Spinal cord (tissue), 10 donors: ENCODE results near the gene MERTK. TPM values are rescaled to one million over a fixed set of nuclear protein-coding genes. Genes with fewer than 3 reads are reported as not detected.

Source experiments
- DNase-seq, 6 donors: peaks; one replicate each; pipeline versions ENCODE4 v3.0.0 to v3.0.0-alpha.2; 2013 to 2015; ENCODE audit warnings: low spot score in 6 of 6, low read depth in 4 of 6
- H3K27ac ChIP-seq: one replicate; pipeline ENCODE4 v1.5.1; 2013; ENCODE audit warnings: low read depth, low read length, control low read depth
- H3K27me3 ChIP-seq: one replicate; pipeline ENCODE4 v1.6.1; 2013; ENCODE audit warnings: low read length; ENCODE audit not compliant: control insufficient read depth, insufficient read depth
- H3K36me3 ChIP-seq: one replicate; pipeline ENCODE4 v1.6.1; 2013; ENCODE audit warnings: low read length; ENCODE audit not compliant: control insufficient read depth, insufficient read depth
- H3K4me1 ChIP-seq: one replicate; pipeline ENCODE4 v1.6.1; 2013; ENCODE audit warnings: low read length; ENCODE audit not compliant: control insufficient read depth, insufficient read depth
- H3K4me3 ChIP-seq: one replicate; pipeline ENCODE4 v1.5.1; 2013; ENCODE audit warnings: low read depth, low read length, control low read depth
- H3K9me3 ChIP-seq: one replicate; pipeline ENCODE4 v1.6.1; 2013; ENCODE audit warnings: low read length; ENCODE audit not compliant: control insufficient read depth, insufficient read depth
- WGBS: methylation state at CpG from one replicate; pipeline ENCODE4 v1.1.5; 2013; ENCODE audit warnings: missing lambda C conversion rate; ENCODE audit not compliant: insufficient coverage; 5-methylcytosine and 5-hydroxymethylcytosine counted together
- polyA plus RNA-seq, 2 donors: library from polyadenylated mRNA; unstranded; fragments of 120-200 nt; gene quantifications; one replicate each; pipeline ENCODE4 v1.2.1, GENCODE V29; 2013; ENCODE audit not compliant: insufficient read length in 2 of 2
- total RNA-seq, 2 donors: library from RNA; depleted of rRNA in 1 of 2; stranded (reverse); fragments of 120-200 nt in 1 of 2; fragments of >200 nt in 1 of 2; gene quantifications; one replicate each; pipeline versions ENCODE4 v1.2.3 to v1.2.4, GENCODE V29; 2013 to 2014
- donor health status: healthy.

Gene MERTK
- total and polyA plus RNA-seq, 4 donors: 13.4 to 16.8 (median 16.3) TPM

- no peaks in the 10 kb centered on the region for H3K9me3 ChIP-seq
- WGBS: 89% methylated on average over 7 of the region's 10 CpGs
- H3K27me3 ChIP-seq: no peaks in the 10 kb centered on the region
- H3K36me3 ChIP-seq: peaks cover 2% of the 10 kb centered on the region
- H3K4me1 ChIP-seq: no peaks in the 10 kb centered on the region
- no peak overlapping the region for H3K27ac ChIP-seq
- H3K4me3 ChIP-seq: no peak overlapping the region
- peak in 1 of 6 donors; percentile 15 for DNase-seq
Measured at GRCh38 chr2:111940333-111941196, 42.2 kb downstream of the MERTK start.

GRCh38 chr2:111941531-111941930 lies 43.1 kb downstream of the MERTK start:
- no peak for DNase-seq
- Histone ChIP-seq H3K27ac (no peak overlapping the region), H3K36me3 (peaks cover 6% of the 10 kb centered on the region), H3K27me3 (no peaks in the 10 kb centered on the region), H3K4me1 (no peaks in the 10 kb centered on the region), H3K4me3 (no peak overlapping the region), H3K9me3 (no peaks in the 10 kb centered on the region)
- WGBS: 88% methylated on average over 2 of the region's 4 CpGs

GRCh38 chr2:111944531-111945210 lies 46.3 kb downstream of the MERTK start:
- DNase-seq: no peak
- peaks cover 11% of the 10 kb centered on the region for H3K36me3 ChIP-seq
- H3K4me1 ChIP-seq: no peaks in the 10 kb centered on the region
- WGBS: 77% methylated on average over 4 of the region's 5 CpGs
- no peaks in the 10 kb centered on the region for H3K9me3 ChIP-seq
- H3K4me3 ChIP-seq: no peak overlapping the region
- H3K27ac ChIP-seq: no peak overlapping the region
- no peaks in the 10 kb centered on the region for H3K27me3 ChIP-seq

- H3K36me3 ChIP-seq: peaks cover 11% of the 10 kb centered on the region
- 83% methylated on average over 1 of the region's 2 CpGs for WGBS
- no peak for DNase-seq
- no peaks in the 10 kb centered on the region for H3K4me1 ChIP-seq
- no peaks in the 10 kb centered on the region for H3K27me3 ChIP-seq
- H3K27ac ChIP-seq: peak overlapping the region; percentile 6
- no peak overlapping the region for H3K4me3 ChIP-seq
- H3K9me3 ChIP-seq: no peaks in the 10 kb centered on the region
Measured at GRCh38 chr2:111945444-111946293, 47.3 kb downstream of the MERTK start.

GRCh38 chr2:111946294-111947114 lies 48.1 kb downstream of the MERTK start:
- peak in 2 of 6 donors; percentile 10 to 63 for DNase-seq
- WGBS: 70% methylated on average over 6 of the region's 9 CpGs
- no peaks in the 10 kb centered on the region for H3K4me1 ChIP-seq
- no peaks in the 10 kb centered on the region for H3K9me3 ChIP-seq
- no peak overlapping the region for H3K27ac ChIP-seq
- H3K36me3 ChIP-seq: peaks cover 11% of the 10 kb centered on the region
- no peaks in the 10 kb centered on the region for H3K27me3 ChIP-seq
- no peak overlapping the region for H3K4me3 ChIP-seq

GRCh38 chr2:111947219-111947618 lies 48.8 kb downstream of the MERTK start:
- no peak for DNase-seq
- no peaks in the 10 kb centered on the region for H3K4me1 ChIP-seq
- peaks cover 11% of the 10 kb centered on the region for H3K36me3 ChIP-seq
- H3K4me3 ChIP-seq: no peak overlapping the region
- 94% methylated on average over 10 of the region's 11 CpGs for WGBS
- no peaks in the 10 kb centered on the region for H3K9me3 ChIP-seq
- H3K27me3 ChIP-seq: no peaks in the 10 kb centered on the region
- H3K27ac ChIP-seq: no peak overlapping the region

- H3K4me1 ChIP-seq: no peaks in the 10 kb centered on the region
- H3K36me3 ChIP-seq: peaks cover 11% of the 10 kb centered on the region
- H3K4me3 ChIP-seq: no peak overlapping the region
- no peak for DNase-seq
- no peaks in the 10 kb centered on the region for H3K27me3 ChIP-seq
- WGBS: 89% methylated on average over 3 of the region's 4 CpGs
- no peaks in the 10 kb centered on the region for H3K9me3 ChIP-seq
- H3K27ac ChIP-seq: no peak overlapping the region
Measured at GRCh38 chr2:111948832-111949231, 50.4 kb downstream of the MERTK start.

- peaks cover 3% of the 10 kb centered on the region for H3K4me1 ChIP-seq
- no peak overlapping the region for H3K4me3 ChIP-seq
- DNase-seq: peak in 1 of 6 donors; percentile 65
- H3K9me3 ChIP-seq: no peaks in the 10 kb centered on the region
- WGBS: 100% methylated on average over 1 of the region's 1 CpG
- no peaks in the 10 kb centered on the region for H3K27me3 ChIP-seq
- peaks cover 11% of the 10 kb centered on the region for H3K36me3 ChIP-seq
- H3K27ac ChIP-seq: no peak overlapping the region
Measured at GRCh38 chr2:111950236-111950635, 51.8 kb downstream of the MERTK start.

- H3K36me3 ChIP-seq: peaks cover 5% of the 10 kb centered on the region
- H3K4me3 ChIP-seq: no peak overlapping the region
- no peak overlapping the region for H3K27ac ChIP-seq
- no CpG with 5 or more reads among the region's 2 CpGs for WGBS
- DNase-seq: no peak
- H3K27me3 ChIP-seq: no peaks in the 10 kb centered on the region
- no peaks in the 10 kb centered on the region for H3K9me3 ChIP-seq
- H3K4me1 ChIP-seq: peaks cover 3% of the 10 kb centered on the region
Measured at GRCh38 chr2:111951486-111951885, 53.1 kb downstream of the MERTK start.
